Type B pancreatic cell (in vitro differentiated cells): ENCODE data around the gene SH3GLB2. TPM values are rescaled to one million over a fixed set of nuclear protein-coding genes. Genes with fewer than 3 reads are reported as not detected.

Experiments used
- DNase-seq: peaks from one replicate; pipeline ENCODE4 v3.0.0; 2021; ENCODE audit warnings: mixed read lengths; ENCODE audit not compliant: unreplicated experiment; ENCODE audit errors: extremely low spot score
- H3K27ac Mint-ChIP-seq: 2 replicates; pipeline ENCODE4 v1.8.0; 2021; ENCODE audit warnings: mild to moderate bottlenecking, mixed read lengths
- H3K27me3 Mint-ChIP-seq: 2 replicates; pipeline ENCODE4 v1.8.0; 2021; ENCODE audit warnings: mixed read lengths
- H3K36me3 Mint-ChIP-seq: 2 replicates; pipeline ENCODE4 v1.8.0; 2021; ENCODE audit warnings: mixed read lengths
- H3K4me1 Mint-ChIP-seq: one replicate; pipeline ENCODE4 v1.8.0; 2021; ENCODE audit warnings: mixed read lengths; ENCODE audit not compliant: unreplicated experiment
- H3K4me3 Mint-ChIP-seq: 2 replicates; pipeline ENCODE4 v1.8.0; 2021; ENCODE audit warnings: mild to moderate bottlenecking, mixed read lengths
- H3K9me3 Mint-ChIP-seq: 2 replicates; pipeline ENCODE4 v1.8.0; 2021; ENCODE audit warnings: mixed read lengths
- CTCF ChIP-seq: fragments of 200-600 bp; sonication (generic); conservative IDR thresholded peaks from 2 replicates; pipeline ENCODE4 v1.5.0; 2021; ENCODE audit warnings: antibody characterized with exemption, mild to moderate bottlenecking
- total RNA-seq: library from RNA; stranded (reverse); gene quantifications from 2 replicates; pipeline ENCODE4 v1.2.1, GENCODE V29; 2021; ENCODE audit warnings: low replicate concordance

SH3GLB2 gene
- total RNA-seq, 1 donor from 2014 or later = 126 TPM

DNA sequence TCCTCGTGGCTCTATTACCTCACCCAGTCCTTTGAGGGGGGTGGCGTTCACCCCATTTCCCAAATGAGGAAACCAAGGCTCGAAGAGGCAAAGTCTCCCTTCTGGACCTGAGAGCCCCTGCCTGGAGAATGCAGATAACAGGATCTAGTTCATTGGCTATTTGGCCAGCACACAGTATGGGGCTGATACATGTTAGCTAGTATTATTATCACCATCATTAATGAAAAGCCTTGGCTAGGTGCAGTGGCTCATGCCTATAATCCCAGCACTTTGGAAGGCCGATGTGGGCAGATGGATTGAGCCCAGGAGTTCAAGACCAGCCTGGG is 4.3 kb downstream of the SH3GLB2 start:
- Mint-ChIP-seq H3K36me3 (peaks cover 4% of the 10 kb centered on the region), H3K9me3 (no peaks in the 10 kb centered on the region), H3K27ac (peak overlapping the region; percentile 79), H3K27me3 (no peaks in the 10 kb centered on the region), H3K4me3 (peak overlapping the region; percentile 58), H3K4me1 (peaks cover 36% of the 10 kb centered on the region)
- DNase-seq = no peak
- no peak for TF ChIP-seq CTCF

- Mint-ChIP-seq H3K36me3 (peaks cover 6% of the 10 kb centered on the region), H3K4me3 (peak overlapping the region; percentile 65), H3K27me3 (no peaks in the 10 kb centered on the region)
Measured at GRCh38 chr9:129023036-129023907, 4.9 kb downstream of the SH3GLB2 start.

GRCh38 chr9:129022037-129022436 is 6.1 kb downstream of the SH3GLB2 start:
- H3K9me3 Mint-ChIP-seq = no peaks in the 10 kb centered on the region
- no peak overlapping the region for H3K4me3 Mint-ChIP-seq
- peaks cover 32% of the 10 kb centered on the region for H3K4me1 Mint-ChIP-seq
- TF ChIP-seq CTCF = no peak
- peak overlapping the region; percentile 86 for H3K27ac Mint-ChIP-seq
- no peak for DNase-seq
- H3K27me3 Mint-ChIP-seq = no peaks in the 10 kb centered on the region
- H3K36me3 Mint-ChIP-seq = peaks cover 6% of the 10 kb centered on the region

More at GRCh38 chr9:129023036-129023907, 4.9 kb downstream of the SH3GLB2 start:
- TF ChIP-seq CTCF = no peak
- Mint-ChIP-seq H3K9me3 (no peaks in the 10 kb centered on the region), H3K27ac (peak overlapping the region; percentile 86), H3K4me1 (peaks cover 36% of the 10 kb centered on the region)
- DNase-seq = no peak

- Mint-ChIP-seq H3K27ac (no peak overlapping the region), H3K4me3 (no peak overlapping the region), H3K9me3 (no peaks in the 10 kb centered on the region), H3K4me1 (peaks cover 25% of the 10 kb centered on the region), H3K36me3 (peaks cover 6% of the 10 kb centered on the region), H3K27me3 (no peaks in the 10 kb centered on the region)
- no peak for DNase-seq
- TF ChIP-seq CTCF = no peak
Measured at GRCh38 chr9:129021091-129021490, 7.0 kb downstream of the SH3GLB2 start.

GRCh38 chr9:129014608-129015007 is 13.5 kb downstream of the SH3GLB2 start:
- DNase-seq = no peak
- Mint-ChIP-seq H3K27ac (no peak overlapping the region), H3K4me1 (no peaks in the 10 kb centered on the region), H3K9me3 (no peaks in the 10 kb centered on the region), H3K4me3 (no peak overlapping the region), H3K36me3 (peaks cover 7% of the 10 kb centered on the region), H3K27me3 (no peaks in the 10 kb centered on the region)
- no peak for TF ChIP-seq CTCF
